ENCODE results near the gene SMARCD3.
A peak's percentile ranks its signal among the peaks of the same experiment; 100 is the strongest.

SMARCD3 gene

GRCh38 chr7:151237244-151238189 lies 11.0 kb downstream of the SMARCD3 start:
- DNase-seq = no peak

DNA sequence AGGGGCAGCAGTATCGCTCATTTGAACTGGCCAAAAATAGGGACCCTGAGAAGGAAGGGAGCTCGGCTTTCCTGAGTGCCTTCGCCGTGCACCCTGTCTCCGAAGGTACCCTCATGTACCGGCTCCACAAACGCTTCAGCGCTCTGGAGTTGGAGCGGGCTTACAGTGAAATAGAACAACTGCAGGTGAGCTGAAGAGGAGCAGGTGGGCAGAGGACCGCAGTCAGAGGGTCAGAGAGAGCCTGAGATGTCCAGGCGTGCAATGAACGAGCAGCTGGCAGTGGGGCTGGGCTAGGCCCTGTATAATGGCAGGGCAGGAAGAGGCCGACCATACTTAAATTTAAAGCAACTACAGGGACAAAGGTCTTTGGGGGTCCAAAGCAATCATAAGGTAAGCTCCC lies 12.1 kb downstream of the SMARCD3 start:
- DNase-seq = no peak

DNA sequence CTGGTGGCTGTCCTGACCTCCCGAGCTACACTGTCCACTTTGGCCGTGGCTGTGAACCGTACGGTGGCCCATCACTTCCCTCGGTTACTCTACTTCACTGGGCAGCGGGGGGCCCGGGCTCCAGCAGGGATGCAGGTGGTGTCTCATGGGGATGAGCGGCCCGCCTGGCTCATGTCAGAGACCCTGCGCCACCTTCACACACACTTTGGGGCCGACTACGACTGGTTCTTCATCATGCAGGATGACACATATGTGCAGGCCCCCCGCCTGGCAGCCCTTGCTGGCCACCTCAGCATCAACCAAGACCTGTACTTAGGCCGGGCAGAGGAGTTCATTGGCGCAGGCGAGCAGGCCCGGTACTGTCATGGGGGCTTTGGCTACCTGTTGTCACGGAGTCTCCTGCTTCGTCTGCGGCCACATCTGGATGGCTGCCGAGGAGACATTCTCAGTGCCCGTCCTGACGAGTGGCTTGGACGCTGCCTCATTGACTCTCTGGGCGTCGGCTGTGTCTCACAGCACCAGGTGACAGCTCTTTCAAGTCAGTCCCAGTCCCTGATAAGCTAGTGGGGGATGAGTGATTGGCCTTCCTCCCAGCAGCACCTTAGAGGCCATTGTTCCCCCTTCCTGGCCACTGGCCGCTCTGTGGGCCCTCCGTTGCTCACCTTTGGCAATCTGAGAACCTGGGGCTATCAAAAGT lies 13.3 kb downstream of the SMARCD3 start:
- DNase-seq = no peak

- no peak for DNase-seq
Measured at GRCh38 chr7:151233804-151234203, 14.7 kb downstream of the SMARCD3 start.

DNA sequence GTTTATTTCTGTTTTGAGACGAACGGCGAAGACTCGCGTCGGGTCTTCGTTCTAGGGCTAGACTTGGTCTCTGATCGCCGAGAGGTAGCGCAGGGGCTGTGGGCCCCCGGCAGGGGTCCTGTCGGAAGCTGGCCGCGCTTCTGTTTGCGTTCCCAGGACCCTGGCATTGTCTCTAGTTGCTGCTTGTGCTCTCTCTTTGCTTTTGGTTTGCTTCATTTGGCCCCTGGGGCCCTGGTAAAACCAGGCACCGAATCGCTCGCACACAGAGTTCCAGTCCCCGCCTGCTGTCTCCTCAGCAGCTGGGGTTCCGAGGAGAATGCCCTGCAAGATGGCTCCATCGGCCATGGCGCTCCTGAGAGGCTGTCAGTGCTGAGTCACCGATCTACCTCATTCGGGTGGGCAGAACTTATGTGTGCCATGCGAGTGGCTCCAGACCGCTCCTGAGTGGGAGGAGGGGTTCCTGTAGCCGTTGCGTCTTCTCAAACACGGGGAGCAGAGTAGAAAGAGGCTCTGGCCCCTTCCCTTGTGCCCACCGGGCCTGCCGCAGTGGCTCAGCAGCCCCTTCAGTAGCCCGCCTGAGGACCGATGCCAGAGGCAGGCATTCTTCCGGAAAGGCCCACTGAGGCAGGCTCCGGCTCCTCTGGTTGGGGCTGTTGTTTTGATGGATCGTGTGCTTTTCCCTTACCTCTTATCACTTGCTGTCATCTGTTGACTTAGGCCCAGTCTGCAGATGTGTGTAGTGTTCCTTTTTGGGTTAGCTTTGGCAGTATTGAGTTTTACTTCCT lies 15.4 kb downstream of the SMARCD3 start:
- DNase-seq = no peak

DNA sequence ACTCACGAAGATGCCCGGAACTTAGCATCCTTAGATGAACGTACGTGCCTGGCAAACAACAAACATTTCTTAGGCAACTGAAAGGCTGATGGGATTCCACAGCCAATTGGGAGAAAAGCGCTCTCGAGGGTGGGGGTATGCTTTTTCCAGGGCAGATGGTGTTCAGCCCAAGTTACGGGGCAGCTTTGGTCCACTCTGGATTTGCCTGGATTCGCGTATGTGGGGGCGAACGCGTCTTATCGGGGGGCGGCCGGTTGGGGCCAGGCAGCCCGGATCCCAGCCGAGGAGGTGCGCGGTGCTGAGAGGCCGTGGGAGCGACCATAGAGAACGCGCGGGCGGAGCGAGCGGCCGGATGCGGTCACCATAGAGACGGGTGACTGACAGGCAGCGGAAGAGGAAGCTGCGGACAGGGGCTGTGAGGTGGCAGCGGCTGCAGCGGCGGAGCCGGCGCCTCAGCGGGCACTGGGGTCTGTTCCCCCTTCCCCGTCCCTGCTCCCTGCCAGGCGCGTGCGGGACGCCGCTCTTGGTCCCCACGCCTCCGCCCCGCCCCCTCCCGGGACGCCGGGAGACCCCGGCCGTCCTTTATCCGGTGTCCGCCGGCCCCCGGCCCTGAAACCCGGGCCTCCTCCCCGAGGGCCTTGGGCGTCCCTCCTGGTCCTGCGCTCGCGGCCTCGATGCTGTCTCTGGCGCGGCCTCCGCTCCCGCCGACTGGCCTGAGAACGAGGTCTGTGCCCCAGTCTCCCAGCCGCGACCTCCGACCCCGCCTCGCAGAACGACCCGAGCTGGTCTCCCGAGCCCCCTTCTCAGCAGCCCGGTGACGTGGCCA lies 16.2 kb downstream of the SMARCD3 start, which contains the start of gene CHPF2:
TSS of gene CHPF2 (plus strand) at position 393 of the 826 bp plus-strand sequence. CDS start 1,529 bp downstream, outside the sequence.
- DNase-seq = peak; percentile 84

GRCh38 chr7:151231080-151231479 lies 17.4 kb downstream of the SMARCD3 start:
- DNase-seq = no peak

DNA sequence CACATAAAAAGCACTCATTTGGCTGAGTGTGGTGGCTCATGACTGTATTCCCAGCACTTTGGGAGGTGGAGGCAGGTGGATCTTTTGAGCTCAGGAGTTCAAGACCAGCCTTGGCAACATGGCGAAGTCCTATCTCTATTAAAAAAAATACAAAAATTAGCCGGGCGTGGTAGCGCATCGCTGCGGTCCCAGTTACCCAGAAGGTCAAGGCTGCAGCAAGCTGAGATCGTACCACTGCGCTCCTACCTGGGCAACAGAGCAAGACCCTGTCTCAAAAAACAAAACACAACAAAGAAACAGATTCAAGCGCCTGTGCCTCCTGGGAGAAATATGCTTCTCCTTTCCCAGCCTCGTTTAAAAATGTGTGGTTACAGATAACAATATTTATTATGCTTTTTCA lies 19.2 kb downstream of the SMARCD3 start:
- no peak for DNase-seq

GRCh38 chr7:151228024-151228866 lies 20.2 kb downstream of the SMARCD3 start:
- DNase-seq = no peak

DNA sequence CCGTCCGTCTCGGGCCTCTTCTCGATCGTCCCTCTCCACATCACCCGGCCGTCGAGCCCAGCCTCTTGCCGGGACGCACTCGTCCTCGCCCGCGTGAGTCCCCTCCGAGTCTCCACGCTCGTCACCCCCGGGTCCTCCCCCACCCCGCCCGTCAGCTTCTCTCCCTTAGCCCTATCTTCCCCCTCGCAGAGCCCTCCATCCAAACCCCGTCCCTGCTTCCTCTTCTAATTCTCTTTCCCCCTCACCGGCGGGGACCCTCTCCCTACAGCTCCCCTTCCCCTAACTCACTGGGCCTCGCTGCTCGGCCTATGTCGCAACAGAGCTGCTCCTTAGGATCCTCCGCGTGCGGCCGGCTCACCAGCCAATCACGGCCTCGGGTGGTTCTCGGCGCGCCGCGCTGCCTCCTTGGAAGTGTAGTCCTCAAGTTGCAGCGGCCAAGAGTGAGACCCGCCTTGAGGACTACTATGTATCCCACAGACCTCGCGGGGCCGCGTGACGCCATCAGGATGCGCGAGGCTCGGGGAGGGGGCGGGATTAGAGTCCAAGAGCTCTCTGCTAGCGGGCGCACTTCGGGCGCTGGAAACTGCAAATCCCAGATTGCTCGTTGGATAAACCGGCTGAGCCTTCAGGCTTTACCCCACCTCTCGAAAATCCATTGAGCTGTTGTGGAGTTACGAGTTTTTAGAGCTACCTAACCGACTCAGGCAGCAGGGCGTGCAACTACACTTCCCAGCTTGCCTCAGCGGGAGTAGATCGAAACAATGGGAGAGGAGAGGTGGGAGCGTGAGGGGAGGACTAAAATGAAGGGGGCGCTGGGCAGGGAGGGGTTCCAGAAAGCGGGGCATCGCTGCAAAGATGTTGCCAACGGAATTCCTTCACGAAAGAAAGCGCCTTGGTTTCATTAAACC lies 21.4 kb downstream of the SMARCD3 start, which contains the start of gene ABCF2:
TSS of gene ABCF2 (minus strand) at position 331 of the 908 bp plus-strand sequence. CDS start 747 bp downstream, outside the sequence.
- DNase-seq = peak; percentile 87

DNA sequence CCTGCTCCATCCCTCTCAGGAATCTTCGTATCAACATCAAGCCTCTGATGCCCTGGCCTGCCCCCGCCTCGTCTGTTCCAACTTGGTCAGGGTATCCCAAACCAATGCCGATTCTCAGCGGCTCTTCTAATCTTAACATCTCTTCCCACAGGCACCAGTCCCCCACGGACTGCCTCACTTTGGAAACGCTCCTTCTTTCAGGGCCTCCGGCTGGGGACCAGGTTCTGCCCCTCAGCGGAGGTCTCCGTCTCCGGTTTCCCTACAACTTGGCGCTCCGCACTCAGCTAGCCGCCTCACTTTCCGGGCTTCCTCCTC lies 22.0 kb downstream of the SMARCD3 start:
- DNase-seq = no peak

- no peak for DNase-seq
Measured at GRCh38 chr7:151225948-151226510, 22.5 kb downstream of the SMARCD3 start.

DNA sequence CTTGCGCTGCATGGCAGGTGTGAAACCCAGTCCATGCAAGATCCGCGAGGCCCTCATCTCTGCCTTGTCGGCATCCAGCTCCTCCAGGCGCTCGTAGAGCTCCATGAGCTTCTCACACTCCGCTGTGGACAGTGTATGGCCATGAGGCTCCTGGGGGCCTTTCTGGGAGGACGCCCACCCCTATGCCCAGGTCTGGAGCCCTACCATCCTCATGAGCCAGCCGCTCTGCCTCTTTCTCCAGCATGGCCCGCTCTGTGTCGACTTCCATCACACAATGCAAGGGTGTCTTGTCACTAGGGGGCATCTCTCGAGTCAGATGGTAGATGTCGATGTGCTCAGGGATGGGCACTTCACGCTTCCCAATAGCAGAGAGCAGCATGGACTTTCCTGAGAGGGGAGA lies 24.8 kb downstream of the SMARCD3 start:
- DNase-seq = no peak

DNA sequence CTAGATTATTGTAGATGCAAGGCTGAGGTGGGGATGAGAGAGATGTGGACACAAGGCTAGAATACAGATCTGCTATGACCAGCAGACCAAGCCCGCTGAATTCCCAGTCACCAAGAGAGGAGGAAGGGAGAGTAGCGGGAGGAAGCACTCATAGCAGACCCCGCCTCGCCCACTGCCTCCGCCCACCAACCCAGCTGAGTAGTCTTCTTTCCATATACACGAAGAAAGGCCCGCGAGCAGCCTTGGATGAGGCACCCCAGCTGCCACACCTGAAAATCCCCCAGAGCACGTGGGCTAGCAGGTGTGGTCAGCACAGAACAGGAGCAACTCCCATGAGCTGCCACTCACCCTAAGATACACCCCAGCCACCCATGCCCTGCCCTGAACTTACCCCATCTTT lies 30.3 kb downstream of the SMARCD3 start:
- DNase-seq = no peak

GRCh38 chr7:151215396-151215795 lies 33.1 kb downstream of the SMARCD3 start:
- DNase-seq = no peak

DNA sequence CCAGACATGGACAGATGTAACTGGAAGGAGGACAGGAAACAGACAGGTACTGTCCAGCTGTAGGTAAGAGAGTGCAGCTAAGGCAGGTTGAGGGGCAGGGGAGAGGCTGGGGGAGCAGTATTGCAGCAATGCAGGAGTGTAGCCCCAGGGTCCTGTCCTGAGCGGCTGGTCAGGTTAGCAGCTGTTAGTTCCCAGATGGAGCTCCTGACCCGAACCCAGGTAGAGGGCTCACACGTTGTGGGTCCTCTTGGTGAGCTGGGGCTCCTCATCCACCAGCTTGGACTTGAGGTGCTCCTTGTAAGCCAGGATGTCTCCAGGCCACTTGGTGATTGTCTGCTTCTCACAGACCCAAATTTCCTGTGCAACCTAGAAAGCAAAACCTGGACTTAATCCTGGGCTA lies 34.7 kb downstream of the SMARCD3 start:
- no peak for DNase-seq

GRCh38 chr7:151212626-151213025 lies 35.9 kb downstream of the SMARCD3 start:
- DNase-seq = no peak

GRCh38 chr7:151211155-151211772 lies 37.2 kb downstream of the SMARCD3 start:
- DNase-seq = no peak

All from right kidney (tissue), 1 donor.